Measurements from ENCODE around the gene BPIFA3.
"Not testable (repeated sequence)": the region's sequence is repeated elsewhere in the genome, so short reads cannot be mapped to it uniquely, and the experiment has no call there.

Gene BPIFA3

GRCh38 chr20:33217052-33217451, at the start of gene BPIFA3:
Gene BPIFA3 (plus strand): TSS chr20:33217352. CDS start chr20:33217537, 185 bp downstream.
- H3K4me3 ChIP-seq (ENCODE audit: low read length), result no peak within 1 kb of the TSS
- no peaks in the 10 kb centered on the region for H3K4me1 ChIP-seq (ENCODE audit: control insufficient read depth, low read depth, low read length)
- no peak within 1 kb of the TSS for H3K27ac ChIP-seq (ENCODE audit: low read length)
- no peaks in the 10 kb centered on the region for H3K9me3 ChIP-seq (ENCODE audit: control insufficient read depth, low read depth, low read length)
- H3K36me3 ChIP-seq (ENCODE audit: control insufficient read depth, low read depth, low read length), result no peaks in the 10 kb centered on the region
- no peak within 1 kb of the TSS for H3K9ac ChIP-seq (ENCODE audit: low read length)
- H3K27me3 ChIP-seq (ENCODE audit: control insufficient read depth, insufficient read depth, low read length), result no peaks in the 10 kb centered on the region

DNA sequence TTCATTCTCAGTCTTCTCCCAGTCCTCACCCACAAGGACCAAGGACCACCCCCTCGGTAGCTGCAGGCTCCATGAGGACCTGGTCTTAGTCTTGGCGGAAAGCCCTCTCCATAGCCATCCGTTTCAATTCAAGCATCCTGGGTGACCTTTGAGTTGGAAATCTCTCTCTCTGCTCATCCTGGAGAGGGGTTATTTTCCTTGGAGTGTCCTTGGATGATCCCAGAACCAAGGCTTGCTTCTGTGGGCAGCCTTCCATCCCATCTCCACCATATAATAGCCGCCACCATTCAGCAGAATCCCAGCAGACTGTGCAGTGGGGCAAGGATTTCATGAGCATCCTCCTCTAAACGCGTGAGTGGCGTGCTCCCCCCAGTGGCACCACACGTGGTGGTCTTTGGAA, 49.3 kb upstream of the BPIFA3 start, which contains the start of gene BPIFA2:
TSS of gene BPIFA2 (plus strand) at position 301 of the 400 bp plus-strand sequence. CDS start 987 bp downstream, outside the sequence.
- H3K36me3 ChIP-seq (ENCODE audit: control insufficient read depth, low read depth, low read length), result no peaks in the 10 kb centered on the region
- H3K9ac ChIP-seq (ENCODE audit: low read length), result no peak within 1 kb of the TSS
- no peak within 1 kb of the TSS for H3K4me3 ChIP-seq (ENCODE audit: low read length)
- H3K27me3 ChIP-seq (ENCODE audit: control insufficient read depth, insufficient read depth, low read length), result no peaks in the 10 kb centered on the region
- H3K27ac ChIP-seq (ENCODE audit: low read length), result no peak within 1 kb of the TSS
- peaks cover 9% of the 10 kb centered on the region for H3K9me3 ChIP-seq (ENCODE audit: control insufficient read depth, low read depth, low read length)
- no peaks in the 10 kb centered on the region for H3K4me1 ChIP-seq (ENCODE audit: control insufficient read depth, low read depth, low read length)

DNA sequence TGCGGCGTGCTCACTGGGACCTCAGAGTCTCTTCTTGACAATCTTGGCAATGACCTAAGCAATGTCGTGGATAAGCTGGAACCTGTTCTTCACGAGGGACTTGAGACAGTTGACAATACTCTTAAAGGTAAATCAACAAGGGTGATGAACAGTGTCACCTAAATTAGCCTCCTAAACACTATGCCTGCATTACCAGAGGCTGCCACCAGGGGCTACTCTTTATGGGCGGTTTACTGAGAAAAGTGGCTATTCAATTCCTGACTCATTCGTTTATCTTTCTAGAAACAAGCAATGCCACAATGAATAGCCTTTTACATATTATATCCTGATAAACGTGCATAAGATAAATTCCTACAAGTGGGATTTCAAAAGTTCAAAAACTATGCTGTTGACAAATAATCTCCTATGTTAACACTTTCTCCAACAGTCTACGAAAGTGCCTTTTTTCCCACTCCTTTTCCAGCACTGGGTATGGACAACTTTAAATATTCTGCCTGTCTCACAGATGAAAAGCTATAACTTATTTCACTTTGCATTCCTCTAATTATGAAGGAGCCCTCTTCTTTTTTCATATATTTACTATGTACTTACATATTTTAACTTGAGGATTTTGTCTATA, 47.9 kb upstream of the BPIFA3 start:
- no peak overlapping the region for H3K4me3 ChIP-seq (ENCODE audit: low read length)
- no peaks in the 10 kb centered on the region for H3K36me3 ChIP-seq (ENCODE audit: control insufficient read depth, low read depth, low read length)
- H3K27me3 ChIP-seq (ENCODE audit: control insufficient read depth, insufficient read depth, low read length), result no peaks in the 10 kb centered on the region
- no peak overlapping the region for H3K9ac ChIP-seq (ENCODE audit: low read length)
- no peaks in the 10 kb centered on the region for H3K4me1 ChIP-seq (ENCODE audit: control insufficient read depth, low read depth, low read length)
- H3K9me3 ChIP-seq (ENCODE audit: control insufficient read depth, low read depth, low read length), result peaks cover 9% of the 10 kb centered on the region
- no peak overlapping the region for H3K27ac ChIP-seq (ENCODE audit: low read length)

DNA sequence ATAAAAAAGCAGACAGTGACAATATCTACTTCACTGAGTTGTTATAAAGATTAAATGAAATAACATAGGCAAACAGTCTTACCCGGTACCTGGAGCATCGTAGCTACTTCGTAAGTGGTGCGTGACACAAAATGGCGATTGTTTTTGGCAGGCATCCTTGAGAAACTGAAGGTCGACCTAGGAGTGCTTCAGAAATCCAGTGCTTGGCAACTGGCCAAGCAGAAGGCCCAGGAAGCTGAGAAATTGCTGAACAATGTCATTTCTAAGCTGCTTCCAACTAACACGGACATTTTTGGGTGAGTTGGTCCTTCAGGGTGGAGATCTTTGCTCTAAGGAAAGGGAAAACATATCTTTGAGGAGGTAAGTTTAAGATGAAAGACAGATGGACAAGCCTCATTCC, 44.4 kb upstream of the BPIFA3 start:
- Histone ChIP-seq H3K27me3 (ENCODE audit: control insufficient read depth, insufficient read depth, low read length) (no peaks in the 10 kb centered on the region), H3K9ac (ENCODE audit: low read length) (no peak overlapping the region), H3K4me1 (ENCODE audit: control insufficient read depth, low read depth, low read length) (no peaks in the 10 kb centered on the region), H3K27ac (ENCODE audit: low read length) (no peak overlapping the region), H3K36me3 (ENCODE audit: control insufficient read depth, low read depth, low read length) (no peaks in the 10 kb centered on the region), H3K9me3 (ENCODE audit: control insufficient read depth, low read depth, low read length) (peaks cover 9% of the 10 kb centered on the region), H3K4me3 (ENCODE audit: low read length) (no peak overlapping the region)

GRCh38 chr20:33175123-33175522, 42.0 kb upstream of the BPIFA3 start:
- H3K36me3 ChIP-seq (ENCODE audit: control insufficient read depth, low read depth, low read length), result no peaks in the 10 kb centered on the region

DNA sequence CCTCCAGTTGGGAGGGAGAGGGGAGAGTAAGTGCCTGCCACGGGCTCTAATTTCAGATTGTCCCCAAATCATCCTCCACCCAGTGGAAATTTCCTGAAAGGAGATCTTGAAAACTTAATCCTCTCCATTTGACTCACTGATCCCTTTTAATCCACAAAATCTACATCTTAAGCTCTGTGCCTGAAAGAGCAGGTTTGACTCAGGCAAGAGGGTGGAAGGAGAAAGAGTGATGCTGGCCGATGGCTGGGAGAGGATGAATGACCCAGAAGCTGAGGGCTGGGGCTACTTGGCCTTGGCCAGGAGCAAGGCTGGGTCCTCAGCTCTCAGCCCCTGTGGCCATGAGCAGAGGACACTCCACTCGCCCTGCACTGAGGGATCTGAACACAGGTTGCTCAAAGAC, 41.1 kb upstream of the BPIFA3 start:
- H3K27ac ChIP-seq (ENCODE audit: low read length), result no peak overlapping the region
- no peak overlapping the region for H3K9ac ChIP-seq (ENCODE audit: low read length)
- peaks cover 5% of the 10 kb centered on the region for H3K4me1 ChIP-seq (ENCODE audit: control insufficient read depth, low read depth, low read length)
- no peaks in the 10 kb centered on the region for H3K36me3 ChIP-seq (ENCODE audit: control insufficient read depth, low read depth, low read length)
- no peak overlapping the region for H3K4me3 ChIP-seq (ENCODE audit: low read length)
- H3K9me3 ChIP-seq (ENCODE audit: control insufficient read depth, low read depth, low read length), result peaks cover 1% of the 10 kb centered on the region
- H3K27me3 ChIP-seq (ENCODE audit: control insufficient read depth, insufficient read depth, low read length), result no peaks in the 10 kb centered on the region

More at GRCh38 chr20:33175123-33175522, 42.0 kb upstream of the BPIFA3 start:
- Histone ChIP-seq H3K27me3 (ENCODE audit: control insufficient read depth, insufficient read depth, low read length) (no peaks in the 10 kb centered on the region), H3K4me1 (ENCODE audit: control insufficient read depth, low read depth, low read length) (peaks cover 5% of the 10 kb centered on the region), H3K9me3 (ENCODE audit: control insufficient read depth, low read depth, low read length) (peaks cover 2% of the 10 kb centered on the region), H3K27ac (ENCODE audit: low read length) (no peak overlapping the region), H3K9ac (ENCODE audit: low read length) (no peak overlapping the region), H3K4me3 (ENCODE audit: low read length) (no peak overlapping the region)

GRCh38 chr20:33177866-33178265, 39.3 kb upstream of the BPIFA3 start:
- H3K9ac ChIP-seq (ENCODE audit: low read length), result no peak overlapping the region
- H3K27me3 ChIP-seq (ENCODE audit: control insufficient read depth, insufficient read depth, low read length), result no peaks in the 10 kb centered on the region
- no peak overlapping the region for H3K27ac ChIP-seq (ENCODE audit: low read length)
- no peak overlapping the region for H3K4me3 ChIP-seq (ENCODE audit: low read length)
- no peaks in the 10 kb centered on the region for H3K9me3 ChIP-seq (ENCODE audit: control insufficient read depth, low read depth, low read length)
- peaks cover 5% of the 10 kb centered on the region for H3K4me1 ChIP-seq (ENCODE audit: control insufficient read depth, low read depth, low read length)
- H3K36me3 ChIP-seq (ENCODE audit: control insufficient read depth, low read depth, low read length), result no peaks in the 10 kb centered on the region

- Histone ChIP-seq H3K36me3 (ENCODE audit: control insufficient read depth, low read depth, low read length) (no peaks in the 10 kb centered on the region), H3K9ac (ENCODE audit: low read length) (no peak overlapping the region), H3K4me1 (ENCODE audit: control insufficient read depth, low read depth, low read length) (peaks cover 5% of the 10 kb centered on the region), H3K9me3 (ENCODE audit: control insufficient read depth, low read depth, low read length) (no peaks in the 10 kb centered on the region), H3K4me3 (ENCODE audit: low read length) (no peak overlapping the region), H3K27ac (ENCODE audit: low read length) (no peak overlapping the region), H3K27me3 (ENCODE audit: control insufficient read depth, insufficient read depth, low read length) (no peaks in the 10 kb centered on the region)
Measured at GRCh38 chr20:33178726-33179125, 38.4 kb upstream of the BPIFA3 start.

DNA sequence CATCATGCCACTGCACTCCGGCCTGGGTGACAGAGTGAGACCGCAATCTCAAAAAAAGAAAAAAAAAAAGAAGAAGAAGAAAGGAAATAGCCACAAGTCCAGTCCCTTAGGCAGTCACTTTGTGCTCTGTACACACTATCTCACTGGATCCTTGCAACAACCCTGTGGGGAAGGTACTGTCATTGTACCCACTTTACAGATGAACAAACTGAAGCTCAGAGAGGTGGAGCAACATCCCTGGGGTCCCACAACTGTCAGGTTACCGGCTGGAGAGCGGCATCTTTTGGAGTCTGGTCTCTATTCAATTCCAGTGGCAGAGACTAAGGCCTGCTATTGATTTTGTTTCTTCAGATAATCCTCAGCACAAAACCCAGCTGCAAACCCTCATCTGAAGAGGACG, 37.0 kb upstream of the BPIFA3 start:
- Histone ChIP-seq H3K36me3 (ENCODE audit: control insufficient read depth, low read depth, low read length) (no peaks in the 10 kb centered on the region), H3K27me3 (ENCODE audit: control insufficient read depth, insufficient read depth, low read length) (no peaks in the 10 kb centered on the region), H3K4me3 (ENCODE audit: low read length) (no peak overlapping the region), H3K9me3 (ENCODE audit: control insufficient read depth, low read depth, low read length) (no peaks in the 10 kb centered on the region), H3K9ac (ENCODE audit: low read length) (no peak overlapping the region), H3K27ac (ENCODE audit: low read length) (no peak overlapping the region), H3K4me1 (ENCODE audit: control insufficient read depth, low read depth, low read length) (peaks cover 5% of the 10 kb centered on the region)

GRCh38 chr20:33181482-33182093, 35.6 kb upstream of the BPIFA3 start:
- no peaks in the 10 kb centered on the region for H3K9me3 ChIP-seq (ENCODE audit: control insufficient read depth, low read depth, low read length)
- no peak overlapping the region for H3K4me3 ChIP-seq (ENCODE audit: low read length)
- peaks cover 5% of the 10 kb centered on the region for H3K4me1 ChIP-seq (ENCODE audit: control insufficient read depth, low read depth, low read length)
- H3K36me3 ChIP-seq (ENCODE audit: control insufficient read depth, low read depth, low read length), result no peaks in the 10 kb centered on the region
- H3K9ac ChIP-seq (ENCODE audit: low read length), result no peak overlapping the region
- no peak overlapping the region for H3K27ac ChIP-seq (ENCODE audit: low read length)
- H3K27me3 ChIP-seq (ENCODE audit: control insufficient read depth, insufficient read depth, low read length), result no peaks in the 10 kb centered on the region

DNA sequence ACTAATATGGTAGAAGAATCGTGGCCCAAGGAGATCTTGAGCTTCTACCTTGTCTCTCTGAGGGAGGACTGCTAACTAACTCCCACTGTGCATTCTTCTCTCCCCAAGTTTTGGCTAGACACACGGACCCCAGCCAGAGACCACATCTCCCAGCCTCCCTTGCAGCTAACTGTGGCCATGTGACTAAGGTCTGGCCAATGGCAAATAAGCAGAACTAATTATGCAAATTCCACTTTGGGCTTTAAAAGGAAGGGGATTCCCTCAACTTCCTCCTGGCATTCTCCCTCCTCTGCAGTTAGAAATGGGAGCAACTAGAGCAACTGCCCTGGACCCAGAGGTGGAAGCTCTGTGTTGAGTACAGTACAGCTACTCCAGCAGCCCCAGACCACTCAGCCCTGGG, 33.8 kb upstream of the BPIFA3 start:
- Histone ChIP-seq H3K9me3 (ENCODE audit: control insufficient read depth, low read depth, low read length) (no peaks in the 10 kb centered on the region), H3K27me3 (ENCODE audit: control insufficient read depth, insufficient read depth, low read length) (no peaks in the 10 kb centered on the region), H3K4me3 (ENCODE audit: low read length) (no peak overlapping the region), H3K4me1 (ENCODE audit: control insufficient read depth, low read depth, low read length) (peaks cover 5% of the 10 kb centered on the region), H3K27ac (ENCODE audit: low read length) (no peak overlapping the region), H3K9ac (ENCODE audit: low read length) (no peak overlapping the region), H3K36me3 (ENCODE audit: control insufficient read depth, low read depth, low read length) (no peaks in the 10 kb centered on the region)

GRCh38 chr20:33185031-33185590, 32.0 kb upstream of the BPIFA3 start:
- not testable (repeated sequence) for H3K36me3 ChIP-seq (ENCODE audit: control insufficient read depth, low read depth, low read length); H3K27me3 ChIP-seq (ENCODE audit: control insufficient read depth, insufficient read depth, low read length); H3K27ac ChIP-seq (ENCODE audit: low read length); H3K4me1 ChIP-seq (ENCODE audit: control insufficient read depth, low read depth, low read length); H3K9me3 ChIP-seq (ENCODE audit: control insufficient read depth, low read depth, low read length); H3K9ac ChIP-seq (ENCODE audit: low read length); H3K4me3 ChIP-seq (ENCODE audit: low read length)
